Rectal smooth muscle tissue (tissue), 1 donor: ENCODE measurements around the gene RPS6KC1.
"Not testable (repeated sequence)": the region's sequence is repeated elsewhere in the genome, so short reads cannot be mapped to it uniquely, and the experiment has no call there.

ENCODE experiments used
- H3K27ac ChIP-seq: one replicate; pipeline ENCODE4 v1.7.0; 2013; ENCODE audit warnings: low read depth, low read length, inconsistent platforms
- H3K27me3 ChIP-seq: one replicate; pipeline ENCODE4 v1.7.0; 2013; ENCODE audit warnings: low read length; ENCODE audit not compliant: control insufficient read depth, insufficient read depth
- H3K36me3 ChIP-seq: one replicate; pipeline ENCODE4 v1.7.0; 2013; ENCODE audit warnings: low read length; ENCODE audit not compliant: control insufficient read depth, insufficient read depth
- H3K4me1 ChIP-seq: one replicate; pipeline ENCODE4 v1.7.0; 2013; ENCODE audit warnings: low read length; ENCODE audit not compliant: control insufficient read depth, insufficient read depth
- H3K4me3 ChIP-seq: one replicate; pipeline ENCODE4 v1.7.0; 2013; ENCODE audit warnings: low read length
- H3K9ac ChIP-seq: one replicate; pipeline ENCODE4 v1.7.0; 2013; ENCODE audit warnings: low read length

RPS6KC1 gene

DNA sequence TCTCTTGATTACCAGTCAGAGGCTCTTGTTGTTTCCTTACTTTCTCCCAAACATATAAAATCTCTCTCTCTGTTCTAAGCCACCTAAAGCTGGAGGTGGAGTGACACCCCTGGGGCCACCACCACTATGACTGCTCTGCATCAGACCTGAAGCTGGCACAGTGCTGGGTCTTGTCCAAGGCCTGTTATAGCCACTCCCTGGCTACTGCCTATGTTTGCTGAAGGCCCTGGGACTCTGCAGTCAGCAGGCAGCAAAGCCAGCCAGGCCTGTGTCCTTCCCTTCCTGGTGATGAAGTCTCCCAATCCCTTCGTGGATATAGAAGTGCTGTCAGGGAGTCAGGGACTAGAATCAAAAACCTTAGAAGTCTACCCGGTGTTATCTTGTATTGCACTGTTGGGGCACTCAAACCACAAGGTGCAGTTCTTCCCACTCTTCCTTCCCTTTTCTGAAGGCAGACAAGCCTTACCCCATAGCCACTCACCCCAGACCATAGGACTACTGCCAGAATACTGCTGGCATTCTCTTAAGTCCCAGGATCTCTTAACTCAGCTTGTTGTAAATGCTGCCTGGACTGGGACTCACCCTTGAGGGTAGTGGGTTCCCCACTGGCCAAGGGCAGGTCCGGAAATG, 103.1 kb downstream of the RPS6KC1 start:
- no peaks in the 10 kb centered on the region for H3K27me3 ChIP-seq
- H3K4me3 ChIP-seq: no peak overlapping the region
- no peak overlapping the region for H3K27ac ChIP-seq
- H3K9ac ChIP-seq: no peak overlapping the region
- H3K36me3 ChIP-seq: no peaks in the 10 kb centered on the region
- peaks cover 4% of the 10 kb centered on the region for H3K4me1 ChIP-seq

DNA sequence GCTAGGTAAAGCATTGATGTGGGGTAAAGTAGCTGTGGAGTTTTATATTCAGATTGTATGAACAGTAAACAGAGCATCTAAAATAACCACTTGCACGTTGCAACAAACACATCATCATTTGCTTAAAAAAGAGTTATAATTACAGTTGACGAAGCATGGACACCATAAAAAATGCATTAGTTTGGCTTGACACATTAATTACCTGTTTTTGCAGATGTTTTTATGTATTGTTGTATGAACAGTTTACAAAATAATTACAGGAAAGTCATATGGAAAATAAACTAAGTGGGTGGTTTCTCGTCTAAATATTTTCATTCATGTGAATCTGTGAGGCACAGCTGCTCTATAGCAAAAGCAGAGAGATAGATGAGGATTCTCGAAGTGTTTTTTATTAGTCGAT, 108.3 kb downstream of the RPS6KC1 start:
- Histone ChIP-seq H3K27ac (no peak overlapping the region), H3K36me3 (no peaks in the 10 kb centered on the region), H3K4me1 (peaks cover 4% of the 10 kb centered on the region), H3K4me3 (no peak overlapping the region), H3K27me3 (no peaks in the 10 kb centered on the region), H3K9ac (no peak overlapping the region)

DNA sequence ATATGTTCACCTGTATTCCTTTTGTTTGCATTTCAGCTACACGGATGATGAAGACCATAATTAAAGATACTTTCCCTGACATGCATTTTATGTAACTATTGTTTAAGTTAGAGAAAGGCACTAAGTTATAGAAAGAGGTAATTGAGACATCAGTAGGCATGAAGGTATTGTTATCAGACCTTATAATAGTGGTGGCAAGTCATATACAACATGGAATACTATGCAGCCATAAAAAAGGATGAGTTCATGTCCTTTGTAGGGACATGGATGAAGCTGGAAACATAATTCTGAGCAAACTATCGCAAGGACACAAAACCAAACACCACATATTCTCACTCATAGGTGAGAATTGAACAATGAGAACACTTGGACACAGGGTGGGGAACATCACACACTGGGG, 109.4 kb downstream of the RPS6KC1 start:
- H3K27ac ChIP-seq, H3K4me3 ChIP-seq, H3K27me3 ChIP-seq: not testable (repeated sequence)

DNA sequence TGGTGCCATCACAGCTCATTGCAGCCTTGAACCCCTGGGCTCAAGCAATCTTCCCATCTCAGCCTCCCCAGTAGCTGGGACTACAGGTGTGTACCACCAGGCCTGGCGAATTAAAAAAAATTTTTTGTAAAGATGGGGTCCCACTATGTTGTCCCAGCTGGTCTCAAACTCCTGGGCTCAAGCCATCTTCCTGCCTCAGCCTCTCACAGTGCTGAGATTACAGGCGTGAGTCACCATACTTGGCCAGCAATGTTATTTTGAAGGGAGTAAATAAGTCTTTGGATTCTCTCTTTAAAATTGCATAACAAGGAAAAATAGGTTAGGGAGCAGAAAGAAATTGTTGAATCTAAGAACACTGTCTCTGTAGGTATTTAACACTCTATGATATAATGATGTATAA, 111.3 kb downstream of the RPS6KC1 start:
- Histone ChIP-seq H3K4me3 (no peak overlapping the region), H3K27me3 (no peaks in the 10 kb centered on the region), H3K36me3 (no peaks in the 10 kb centered on the region), H3K9ac (no peak overlapping the region), H3K27ac (no peak overlapping the region), H3K4me1 (peaks cover 4% of the 10 kb centered on the region)

More for the DNA sequence above, 109.4 kb downstream of the RPS6KC1 start:
- H3K9ac ChIP-seq, H3K36me3 ChIP-seq, H3K4me1 ChIP-seq: not testable (repeated sequence)

DNA sequence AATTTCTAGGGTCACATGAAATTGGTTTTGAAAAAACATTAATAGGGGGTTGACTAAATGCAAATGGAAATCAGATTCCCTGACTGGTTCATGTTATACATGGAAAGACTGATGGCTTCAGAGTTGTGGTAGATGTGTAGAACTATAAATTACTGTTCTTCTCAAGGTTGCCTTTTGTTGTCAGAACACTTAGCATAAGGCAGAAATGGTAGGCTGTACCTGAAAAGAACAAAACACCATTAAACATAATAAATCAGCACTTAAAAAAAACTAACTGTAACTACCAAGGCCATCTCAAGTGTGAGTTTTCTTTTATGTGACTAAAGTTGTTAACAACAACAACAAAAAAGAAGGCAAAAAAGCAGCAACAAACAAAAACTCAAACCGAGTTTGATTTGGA, 111.8 kb downstream of the RPS6KC1 start:
- H3K27me3 ChIP-seq: no peaks in the 10 kb centered on the region
- H3K4me1 ChIP-seq: peaks cover 4% of the 10 kb centered on the region
- no peak overlapping the region for H3K4me3 ChIP-seq
- H3K36me3 ChIP-seq: no peaks in the 10 kb centered on the region
- no peak overlapping the region for H3K9ac ChIP-seq
- no peak overlapping the region for H3K27ac ChIP-seq

DNA sequence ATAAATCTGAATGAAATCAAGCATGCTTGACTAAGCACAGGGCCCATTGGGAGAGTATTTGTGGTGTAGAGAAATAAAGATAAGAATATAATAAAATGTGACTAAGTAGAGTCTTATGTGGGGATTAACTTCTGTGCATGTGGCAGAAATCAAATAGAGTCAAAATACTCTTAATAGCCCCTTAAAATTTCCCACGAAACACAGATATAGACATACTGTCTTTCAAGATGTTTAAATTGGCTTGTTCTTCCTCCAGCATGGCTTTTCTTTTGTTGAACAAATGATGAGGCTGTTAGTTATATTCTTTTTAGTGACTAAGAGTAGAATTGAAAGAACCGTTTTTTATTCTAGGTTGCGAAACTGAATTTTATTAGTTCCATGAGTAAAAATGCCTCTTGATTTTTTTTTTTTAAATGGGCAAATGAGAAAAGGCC, 112.3 kb downstream of the RPS6KC1 start:
- Histone ChIP-seq H3K27ac (no peak overlapping the region), H3K36me3 (no peaks in the 10 kb centered on the region), H3K4me3 (no peak overlapping the region), H3K27me3 (no peaks in the 10 kb centered on the region), H3K4me1 (peaks cover under 1% of the 10 kb centered on the region), H3K9ac (no peak overlapping the region)

DNA sequence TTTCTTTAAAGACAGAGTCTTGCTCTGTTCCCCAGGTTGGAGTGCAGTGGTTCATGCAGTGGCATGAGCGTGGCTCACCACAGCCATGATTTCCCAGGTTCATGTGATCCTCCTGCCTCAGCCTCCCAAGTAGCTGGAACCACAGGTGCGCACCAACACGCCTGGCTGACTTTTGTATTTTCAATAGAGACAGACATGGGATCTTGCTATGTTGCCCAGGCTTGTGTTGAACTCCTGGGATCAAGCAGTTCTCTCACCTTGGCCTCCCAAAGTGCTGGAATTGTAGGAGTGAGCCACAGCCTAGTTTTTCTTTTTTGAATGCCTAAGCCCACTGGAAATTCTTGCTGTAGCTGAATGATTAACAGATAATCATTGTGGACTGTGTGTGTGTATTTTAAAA, 113.5 kb downstream of the RPS6KC1 start:
- no peak overlapping the region for H3K9ac ChIP-seq
- no peak overlapping the region for H3K27ac ChIP-seq
- H3K4me3 ChIP-seq: no peak overlapping the region
- no peaks in the 10 kb centered on the region for H3K4me1 ChIP-seq
- H3K27me3 ChIP-seq: no peaks in the 10 kb centered on the region
- no peaks in the 10 kb centered on the region for H3K36me3 ChIP-seq

DNA sequence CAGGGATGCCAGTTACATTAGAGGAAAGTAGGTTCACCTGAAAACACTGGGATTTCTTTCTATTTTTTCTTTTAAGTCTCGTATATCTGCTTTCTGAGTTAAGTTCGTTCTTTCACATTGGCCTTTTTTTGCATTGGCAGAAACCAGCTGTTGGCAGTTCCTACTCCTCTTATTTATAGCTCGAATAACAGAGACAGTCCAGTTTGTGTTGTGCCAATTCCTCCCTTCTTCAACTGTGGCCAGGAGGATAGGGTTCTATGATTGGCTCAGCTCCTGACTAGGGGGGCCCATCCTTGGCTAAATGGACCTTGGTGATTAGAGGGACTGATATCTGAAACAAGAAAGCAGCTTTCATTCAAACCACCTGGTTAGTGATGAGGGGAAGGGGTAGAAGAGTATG, 115.8 kb downstream of the RPS6KC1 start:
- Histone ChIP-seq H3K9ac (no peak overlapping the region), H3K4me3 (no peak overlapping the region), H3K4me1 (no peaks in the 10 kb centered on the region), H3K27ac (no peak overlapping the region), H3K27me3 (no peaks in the 10 kb centered on the region), H3K36me3 (no peaks in the 10 kb centered on the region)

DNA sequence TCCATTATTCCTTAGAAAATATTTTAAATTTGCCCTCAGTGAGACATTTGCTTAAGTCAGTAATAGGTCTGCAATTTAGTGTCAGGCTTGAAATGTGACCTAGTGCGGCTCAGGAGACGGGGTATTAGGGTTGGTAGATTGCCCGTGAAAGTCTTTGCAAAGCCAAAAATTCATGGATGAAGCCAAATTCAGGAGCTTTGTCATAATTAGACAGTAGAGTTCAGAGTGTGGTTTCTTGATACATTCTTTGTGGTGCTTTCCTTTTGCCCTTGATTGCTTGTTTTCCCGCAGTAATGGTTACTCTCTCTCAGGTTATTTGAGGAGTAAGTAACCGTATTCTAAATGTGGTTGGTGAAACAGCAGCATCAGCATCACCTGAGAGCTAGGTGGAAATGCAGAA, 120.7 kb downstream of the RPS6KC1 start:
- no peaks in the 10 kb centered on the region for H3K36me3 ChIP-seq

DNA sequence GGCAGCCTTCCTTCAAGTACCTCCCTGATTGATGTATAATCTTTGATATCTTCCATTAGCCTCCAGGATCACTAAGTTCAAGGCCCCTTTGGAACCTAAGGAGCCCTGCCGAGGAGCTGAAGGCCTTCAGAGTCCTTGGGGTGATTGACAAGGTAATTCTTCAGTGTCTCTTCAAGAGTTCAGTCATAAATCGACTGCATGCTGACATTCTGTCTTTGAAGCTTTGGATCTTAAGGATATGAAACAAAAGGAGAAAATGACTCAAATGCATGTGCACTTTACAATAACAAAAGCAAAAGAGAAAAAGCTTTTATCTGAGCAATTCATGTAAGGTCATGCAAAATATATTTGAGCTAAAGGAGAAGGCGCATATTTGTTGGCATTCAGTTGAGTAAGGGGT, 125.3 kb downstream of the RPS6KC1 start:
- H3K27ac ChIP-seq: no peak overlapping the region
- peaks cover 2% of the 10 kb centered on the region for H3K36me3 ChIP-seq

More for the DNA sequence above, 120.7 kb downstream of the RPS6KC1 start:
- no peaks in the 10 kb centered on the region for H3K4me1 ChIP-seq
- H3K4me3 ChIP-seq: no peak overlapping the region
- H3K27ac ChIP-seq: no peak overlapping the region
- H3K9ac ChIP-seq: no peak overlapping the region
- no peaks in the 10 kb centered on the region for H3K27me3 ChIP-seq

DNA sequence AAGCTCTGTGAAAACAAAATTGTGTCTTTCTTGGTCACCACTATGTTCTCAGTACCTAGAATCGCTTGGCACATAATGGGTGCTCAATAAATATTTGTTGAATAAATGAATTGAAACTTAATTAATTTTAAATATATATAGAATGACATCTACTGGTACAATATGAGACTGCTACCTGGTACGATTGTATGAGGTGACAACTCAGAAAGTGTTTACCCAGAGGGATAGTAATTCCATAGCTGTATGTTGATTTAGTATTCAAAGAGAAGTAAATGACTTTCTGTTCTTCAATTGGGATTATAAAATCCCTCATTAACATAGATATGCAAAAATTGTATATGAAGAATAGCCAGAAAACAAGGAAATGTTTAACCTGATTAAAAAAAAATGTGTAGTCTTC, 128.7 kb downstream of the RPS6KC1 start:
- no peak overlapping the region for H3K9ac ChIP-seq
- H3K36me3 ChIP-seq: peaks cover 2% of the 10 kb centered on the region
- H3K4me1 ChIP-seq: no peaks in the 10 kb centered on the region
- H3K27me3 ChIP-seq: no peaks in the 10 kb centered on the region
- no peak overlapping the region for H3K4me3 ChIP-seq
- no peak overlapping the region for H3K27ac ChIP-seq

More for the DNA sequence above, 125.3 kb downstream of the RPS6KC1 start:
- Histone ChIP-seq H3K27me3 (no peaks in the 10 kb centered on the region), H3K4me1 (no peaks in the 10 kb centered on the region), H3K9ac (no peak overlapping the region), H3K4me3 (no peak overlapping the region)

DNA sequence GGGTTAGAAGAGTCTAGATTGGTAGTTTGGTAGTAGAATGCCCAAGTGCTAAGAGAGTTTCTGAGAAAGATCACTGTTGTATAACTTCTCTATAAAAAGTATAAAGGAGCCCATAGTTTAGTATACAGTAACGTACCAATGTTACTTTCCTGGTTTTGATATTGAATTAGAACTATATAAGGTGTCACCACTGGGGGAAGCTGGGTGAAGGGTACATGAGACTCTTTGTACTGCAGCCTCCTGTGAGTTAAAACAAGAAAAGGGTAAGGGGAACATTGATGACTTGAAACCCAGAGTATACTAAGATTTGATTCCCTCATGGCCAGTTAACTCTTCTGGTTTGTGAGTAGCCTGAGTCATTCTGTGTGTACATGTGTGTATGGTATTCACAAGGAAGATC, 129.8 kb downstream of the RPS6KC1 start:
- Histone ChIP-seq H3K36me3 (peaks cover 2% of the 10 kb centered on the region), H3K4me3 (no peak overlapping the region), H3K27me3 (no peaks in the 10 kb centered on the region), H3K4me1 (no peaks in the 10 kb centered on the region), H3K27ac (no peak overlapping the region), H3K9ac (no peak overlapping the region)

DNA sequence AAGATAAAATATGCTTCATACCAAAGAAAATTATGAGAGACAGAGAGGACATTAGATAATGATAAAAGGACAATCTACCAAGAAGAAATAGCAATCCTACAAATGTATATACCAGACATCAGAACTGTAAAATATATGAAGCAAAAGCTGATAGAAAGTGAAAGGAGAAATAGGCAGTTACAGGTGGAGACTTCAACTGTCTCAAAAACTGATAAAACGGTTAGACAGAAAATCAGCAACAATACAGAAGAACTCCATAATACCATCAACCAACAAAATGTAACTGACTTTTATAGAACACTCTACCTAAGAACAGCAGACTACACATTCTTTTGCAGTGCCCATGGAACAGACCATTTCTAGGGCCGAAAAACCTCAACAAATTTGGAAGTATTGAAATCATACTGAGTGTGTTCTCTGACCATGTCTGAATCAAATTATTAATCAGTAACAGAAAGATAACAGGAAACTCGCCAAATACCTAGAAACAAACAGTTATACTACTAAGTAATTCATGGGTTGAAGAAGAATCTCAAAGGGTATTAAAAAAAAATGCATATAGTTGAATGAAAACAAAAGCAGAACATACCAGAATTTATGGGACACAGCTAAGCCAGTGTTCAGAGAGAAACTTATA, 132.1 kb downstream of the RPS6KC1 start:
- Histone ChIP-seq H3K4me1 (no peaks in the 10 kb centered on the region), H3K4me3 (no peak overlapping the region), H3K36me3 (no peaks in the 10 kb centered on the region), H3K9ac (no peak overlapping the region), H3K27ac (no peak overlapping the region), H3K27me3 (no peaks in the 10 kb centered on the region)
